Islet precursor cell (in vitro differentiated cells): ENCODE data around the gene TMPRSS9.

Source experiments
- DNase-seq: peaks from one replicate; pipeline ENCODE4 v3.0.0-alpha.2; 2018

TMPRSS9 gene

DNA sequence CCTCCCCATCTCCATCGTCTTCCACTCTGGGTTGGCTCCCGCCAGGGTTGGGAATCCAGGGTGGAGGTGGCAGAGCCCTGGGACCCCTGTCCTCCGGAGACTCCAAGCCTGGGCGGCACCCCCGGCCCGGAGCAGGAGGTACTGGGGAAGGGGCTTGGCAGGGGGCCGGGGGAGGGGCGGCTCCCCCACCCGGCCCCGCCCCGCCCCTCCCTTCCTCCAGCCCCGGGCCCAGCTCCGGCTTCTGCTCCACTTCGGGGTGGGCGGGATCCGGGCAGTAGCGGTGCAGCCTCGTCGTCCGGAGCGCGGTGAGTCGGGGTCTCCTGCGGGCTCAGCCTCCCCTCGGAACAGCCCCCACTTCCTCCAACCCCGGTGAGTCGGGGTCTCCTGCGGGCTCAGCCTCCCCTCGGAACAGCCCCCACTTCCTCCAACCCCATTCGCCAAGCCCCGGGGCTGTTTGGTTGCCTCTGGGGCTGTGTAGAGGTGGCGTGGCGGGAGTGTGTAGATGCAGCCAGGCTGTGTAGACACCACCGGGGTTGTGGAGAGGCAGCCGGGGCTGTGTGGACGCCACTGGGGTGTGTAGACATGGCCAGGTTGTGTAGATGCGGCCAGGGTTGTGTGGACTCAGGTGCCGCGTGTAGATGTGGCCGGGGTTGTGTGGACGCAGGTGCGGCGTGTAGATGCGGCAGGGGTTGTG lies at the start of gene TMPRSS9:
Gene TMPRSS9, plus strand, starts transcription at position 274 of the 694 bp plus-strand sequence. CDS start 29,521 bp downstream, outside the sequence.
- no peak for DNase-seq

DNA sequence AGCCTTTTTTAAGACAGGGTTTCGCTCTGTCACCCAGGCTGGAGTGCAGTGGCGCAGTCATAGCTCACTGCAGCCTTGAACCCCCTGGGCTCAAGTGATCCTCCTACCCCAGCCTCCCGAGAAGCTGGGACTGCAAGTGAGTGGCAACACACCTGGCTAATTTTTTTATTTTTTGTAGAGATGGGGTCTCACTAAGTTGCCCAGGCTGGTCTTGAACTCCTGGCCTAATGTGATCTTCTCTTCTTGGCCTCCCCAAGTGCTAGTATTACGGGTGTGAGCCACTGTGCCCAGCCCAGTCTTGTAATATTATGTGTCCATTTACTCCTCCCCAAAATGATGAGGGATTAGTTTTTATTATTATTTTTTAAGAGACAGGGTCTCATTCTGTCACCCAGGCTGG lies 49.0 kb upstream of the TMPRSS9 start:
- no peak for DNase-seq

DNA sequence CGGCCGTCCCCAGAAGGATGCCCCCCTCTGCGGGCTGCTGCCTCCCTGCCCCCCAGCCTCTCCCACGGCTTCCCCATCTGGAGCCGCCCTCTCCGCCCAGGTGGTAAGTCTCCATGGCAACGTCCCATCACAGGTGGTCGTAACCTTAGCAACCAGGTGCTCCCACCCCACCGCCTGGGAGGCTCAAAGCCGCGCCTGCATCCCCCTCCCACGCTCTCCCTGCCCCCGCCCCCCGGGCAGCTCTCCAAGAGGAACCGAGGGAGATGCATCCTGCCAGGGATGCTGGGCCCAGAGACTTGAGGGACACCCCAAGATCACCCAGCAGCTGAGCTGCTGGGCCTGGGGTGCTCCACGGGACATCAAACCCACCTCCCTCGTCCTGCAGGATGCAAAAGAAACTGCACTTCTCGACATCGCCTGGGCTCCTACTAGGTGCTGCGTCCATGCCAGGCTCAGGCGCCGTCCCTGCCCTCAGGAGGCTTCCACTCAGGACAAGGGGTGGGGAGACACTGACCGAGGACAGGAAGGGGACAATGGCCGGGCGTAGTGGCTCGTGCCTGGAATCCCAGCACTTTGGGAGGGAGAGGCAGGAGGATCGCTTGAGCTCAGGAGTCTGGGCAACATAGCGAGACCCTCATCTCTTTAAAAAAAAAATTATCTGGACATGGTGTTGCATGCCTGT lies 47.1 kb upstream of the TMPRSS9 start:
- no peak for DNase-seq

DNA sequence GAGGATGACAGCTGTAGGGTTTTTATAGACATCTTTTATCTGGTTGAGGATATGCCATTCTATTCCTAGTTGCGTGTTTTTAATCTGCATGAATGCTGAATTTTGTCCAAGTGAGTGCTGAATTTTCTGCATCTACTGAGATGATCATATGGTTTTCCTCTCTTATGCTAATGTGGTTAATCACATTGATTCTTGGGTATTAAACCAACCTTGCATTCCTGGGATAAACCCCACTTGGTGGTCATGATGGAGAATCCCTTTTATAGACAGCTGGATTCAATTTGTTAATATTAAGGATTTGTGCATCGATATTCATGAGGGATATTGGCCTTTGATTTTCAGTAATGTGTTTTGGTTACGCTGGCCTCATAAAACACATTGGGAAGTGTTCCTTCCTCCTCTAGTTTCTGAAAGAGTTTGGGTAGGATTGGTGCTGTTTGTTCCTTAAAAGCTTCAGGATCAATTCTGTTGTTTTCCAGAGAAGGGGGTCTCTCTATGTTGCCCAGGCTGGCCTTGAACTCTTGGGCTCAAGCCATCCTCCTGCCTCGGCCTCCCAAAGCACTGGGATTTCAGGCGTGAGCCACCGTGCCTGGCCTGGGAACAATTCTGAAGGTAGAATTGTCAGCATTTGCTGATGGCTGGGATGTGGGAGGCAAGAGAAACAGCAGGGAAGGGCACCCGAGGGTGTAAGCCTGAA lies 44.8 kb upstream of the TMPRSS9 start:
- no peak for DNase-seq

DNA sequence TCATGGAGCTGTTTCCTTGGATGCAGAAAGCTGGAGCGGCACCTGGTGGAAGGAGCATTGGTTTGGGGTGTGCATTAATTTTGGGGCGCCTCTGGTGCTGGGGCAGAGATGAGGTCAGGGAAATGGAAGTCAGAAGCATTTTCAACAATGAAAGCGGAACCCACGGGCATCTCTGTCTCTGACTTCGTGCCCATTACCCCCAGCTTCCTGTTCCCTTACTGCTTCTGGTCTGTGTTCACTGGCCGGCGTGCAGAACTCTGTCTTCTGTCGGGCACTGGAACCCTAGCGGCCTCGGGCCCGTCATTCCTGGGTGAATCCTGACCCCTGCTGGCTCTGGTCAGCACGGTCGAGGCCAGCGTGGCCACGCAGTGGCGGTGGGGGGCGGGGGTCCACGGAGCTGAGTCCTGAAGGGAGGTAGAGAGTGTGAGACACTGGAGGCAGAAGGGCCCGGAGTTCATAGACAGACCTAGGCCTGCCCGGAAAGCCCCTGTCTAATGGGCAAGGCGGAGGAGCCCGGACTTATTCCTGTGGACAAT lies 44.2 kb upstream of the TMPRSS9 start:
- DNase-seq = peak; percentile 82

DNA sequence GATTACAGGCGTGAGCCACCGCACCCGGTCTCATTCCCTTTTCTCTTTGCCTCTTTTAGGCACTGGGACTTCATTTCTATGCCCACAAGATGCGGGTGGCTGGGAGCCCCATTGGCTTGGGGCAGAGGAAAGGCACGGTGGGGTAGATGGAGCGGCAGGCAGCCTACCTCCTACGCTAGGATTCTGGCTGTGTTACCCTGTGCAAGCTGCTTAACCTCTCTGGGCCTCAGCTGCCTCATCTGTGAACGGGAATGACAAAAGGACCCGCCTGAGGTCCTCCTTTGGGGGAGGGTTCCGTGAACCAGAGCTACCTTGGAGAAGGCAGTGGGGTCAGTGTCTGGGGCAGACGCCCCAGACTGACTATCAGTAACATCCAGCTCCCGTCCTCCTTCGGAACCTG lies 42.8 kb upstream of the TMPRSS9 start:
- DNase-seq = no peak

DNA sequence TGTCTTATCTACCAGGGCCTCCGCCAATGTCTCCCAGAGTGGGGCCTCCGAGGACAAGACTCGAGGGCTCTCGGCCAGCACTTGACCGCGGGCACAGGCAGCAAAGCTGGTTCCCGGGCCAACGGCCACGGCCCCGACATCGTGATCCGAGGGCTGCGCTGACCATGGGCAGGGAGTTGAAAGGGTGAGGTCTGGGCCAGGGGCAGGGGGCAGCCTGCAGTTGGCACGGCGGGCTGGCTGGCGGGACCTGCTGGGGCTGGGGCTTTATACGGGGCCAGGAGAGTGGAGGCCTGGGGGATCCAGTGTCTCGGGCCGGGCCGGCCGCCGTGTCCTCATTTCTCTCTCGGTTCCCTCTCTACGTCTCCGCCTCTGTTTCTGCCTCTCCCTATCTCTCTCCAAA lies 42.3 kb upstream of the TMPRSS9 start:
- DNase-seq = no peak

DNA sequence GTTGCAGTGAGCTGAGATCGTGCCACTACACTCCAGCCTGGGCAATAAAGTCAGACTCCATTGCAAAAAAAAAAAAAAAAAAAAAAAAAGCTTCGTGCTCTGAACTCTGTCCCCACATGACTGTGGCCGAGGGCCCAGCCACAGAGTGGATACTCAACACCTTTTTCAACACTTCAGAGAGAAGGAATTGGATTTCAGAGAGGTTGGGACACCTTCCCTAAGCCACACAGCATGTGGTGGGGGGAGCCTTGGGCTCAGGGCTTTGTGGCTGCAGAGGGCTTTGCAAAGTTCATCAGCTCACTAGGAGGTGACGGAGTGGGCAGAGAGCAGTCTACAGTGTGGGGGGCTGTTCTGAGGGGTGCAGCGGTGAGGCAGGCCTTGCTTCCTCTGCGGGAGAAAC lies 41.1 kb upstream of the TMPRSS9 start:
- DNase-seq = no peak

DNA sequence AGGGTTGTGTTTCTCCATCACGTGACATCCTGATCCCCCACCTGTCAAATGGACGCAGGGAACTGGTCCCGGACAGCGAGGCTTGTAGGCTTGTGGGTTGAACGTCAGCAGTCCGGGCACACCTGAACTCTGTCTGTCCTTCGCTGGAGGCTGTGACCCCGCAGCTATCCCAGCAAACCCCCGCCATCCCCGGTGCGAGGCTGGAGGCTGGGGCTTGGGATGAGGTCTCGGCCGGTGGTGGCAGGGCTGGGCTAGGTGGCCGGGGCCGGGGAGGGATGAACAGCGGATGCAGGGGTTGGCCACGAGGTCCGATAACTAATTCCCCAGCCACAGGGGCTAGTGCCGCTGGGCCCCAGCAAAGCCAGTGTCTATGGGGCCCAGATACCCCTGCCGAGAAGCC lies 40.5 kb upstream of the TMPRSS9 start:
- DNase-seq = no peak

DNA sequence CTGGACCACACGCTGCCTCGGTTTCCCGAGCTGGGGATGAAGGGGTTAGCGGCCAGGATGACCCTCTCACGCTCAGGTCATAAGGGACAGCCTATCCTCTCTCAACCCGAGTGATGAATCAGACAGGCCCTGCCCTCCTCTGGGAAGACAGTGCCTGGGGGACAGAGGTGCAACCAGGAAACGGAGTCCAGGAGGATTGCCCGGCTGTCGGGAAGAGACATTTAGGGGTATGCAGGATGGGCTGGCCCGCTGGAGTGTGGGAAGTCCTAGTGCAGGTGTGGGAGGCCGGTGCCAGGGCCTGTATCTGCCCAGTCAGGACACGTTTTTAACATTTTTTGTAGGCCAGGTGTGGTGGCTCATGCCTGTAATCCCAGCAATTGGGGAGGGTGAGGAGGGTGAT lies 40.0 kb upstream of the TMPRSS9 start:
- DNase-seq = no peak

DNA sequence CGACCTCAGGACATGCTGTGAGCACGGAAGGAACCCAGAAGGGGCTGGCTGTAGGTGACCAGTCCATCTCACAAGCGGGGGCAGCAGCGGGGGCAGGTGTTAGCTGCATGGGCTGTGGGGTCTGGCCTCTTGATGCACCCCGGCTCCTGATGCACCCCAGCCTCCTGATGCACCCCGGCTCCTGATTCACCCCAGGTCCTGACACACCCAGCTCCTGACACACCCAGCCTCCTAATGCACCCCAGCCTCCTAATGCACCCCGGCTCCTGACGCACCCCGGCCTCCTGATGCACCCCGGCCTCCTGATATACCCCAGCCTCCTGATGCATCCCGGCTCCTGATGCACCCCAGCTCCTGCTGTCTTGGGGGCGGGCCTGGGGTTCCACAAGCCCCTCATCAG lies 39.1 kb upstream of the TMPRSS9 start:
- no peak for DNase-seq

DNA sequence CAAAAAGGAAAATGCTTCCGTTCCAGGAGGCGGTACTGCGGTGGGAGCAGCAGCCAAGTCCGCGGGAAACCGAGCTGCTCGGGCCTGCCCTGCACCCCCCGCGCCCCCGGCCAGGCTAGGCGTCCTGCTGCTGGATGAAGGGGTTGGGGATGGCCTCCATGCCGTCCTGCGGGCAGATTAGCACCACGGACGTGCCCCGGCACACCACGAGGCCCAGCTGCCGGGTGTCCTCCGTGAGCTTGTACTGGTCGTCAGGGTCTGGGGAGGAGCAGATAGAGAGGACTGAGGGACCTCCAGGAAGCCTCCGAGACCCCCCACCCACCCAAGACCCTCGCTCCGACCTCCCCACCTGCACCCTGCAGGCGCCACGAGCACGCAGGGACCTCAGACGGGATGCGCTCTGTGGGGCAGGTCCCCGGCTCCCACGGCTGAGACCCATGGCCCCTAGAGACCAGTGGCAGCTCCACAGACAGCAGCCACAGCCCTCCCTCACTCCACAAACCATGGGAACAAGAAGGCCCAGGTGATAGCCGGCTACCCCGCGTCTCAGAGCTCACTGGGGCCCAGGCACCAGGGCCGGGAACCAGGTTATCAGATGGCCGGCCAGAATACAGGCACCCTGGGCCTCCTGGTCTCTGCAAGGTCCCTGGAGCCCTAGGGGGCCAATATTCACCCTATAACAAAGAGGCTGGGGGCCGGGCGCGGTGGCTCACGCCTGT lies 38.3 kb upstream of the TMPRSS9 start:
- DNase-seq = no peak

DNA sequence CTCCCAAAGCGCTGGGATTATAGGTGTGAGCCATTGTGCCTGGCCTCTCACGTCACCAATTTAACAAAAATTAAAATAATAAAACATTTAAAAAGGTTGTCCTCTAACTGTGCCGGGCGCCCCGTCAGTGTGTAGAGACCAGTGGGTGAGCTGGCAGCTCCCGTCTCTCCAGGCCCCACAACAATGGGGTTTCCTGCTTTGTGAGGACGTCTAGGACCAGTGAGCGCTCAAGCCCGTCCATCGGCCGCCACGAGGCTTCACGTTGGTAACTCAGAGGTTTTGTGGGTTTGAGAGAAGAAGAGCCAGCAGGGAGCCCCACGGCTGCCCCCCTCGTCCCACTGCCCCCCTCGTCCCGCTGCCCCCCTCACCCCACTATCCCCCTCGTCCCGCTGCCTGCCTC lies 36.4 kb upstream of the TMPRSS9 start:
- DNase-seq = no peak

DNA sequence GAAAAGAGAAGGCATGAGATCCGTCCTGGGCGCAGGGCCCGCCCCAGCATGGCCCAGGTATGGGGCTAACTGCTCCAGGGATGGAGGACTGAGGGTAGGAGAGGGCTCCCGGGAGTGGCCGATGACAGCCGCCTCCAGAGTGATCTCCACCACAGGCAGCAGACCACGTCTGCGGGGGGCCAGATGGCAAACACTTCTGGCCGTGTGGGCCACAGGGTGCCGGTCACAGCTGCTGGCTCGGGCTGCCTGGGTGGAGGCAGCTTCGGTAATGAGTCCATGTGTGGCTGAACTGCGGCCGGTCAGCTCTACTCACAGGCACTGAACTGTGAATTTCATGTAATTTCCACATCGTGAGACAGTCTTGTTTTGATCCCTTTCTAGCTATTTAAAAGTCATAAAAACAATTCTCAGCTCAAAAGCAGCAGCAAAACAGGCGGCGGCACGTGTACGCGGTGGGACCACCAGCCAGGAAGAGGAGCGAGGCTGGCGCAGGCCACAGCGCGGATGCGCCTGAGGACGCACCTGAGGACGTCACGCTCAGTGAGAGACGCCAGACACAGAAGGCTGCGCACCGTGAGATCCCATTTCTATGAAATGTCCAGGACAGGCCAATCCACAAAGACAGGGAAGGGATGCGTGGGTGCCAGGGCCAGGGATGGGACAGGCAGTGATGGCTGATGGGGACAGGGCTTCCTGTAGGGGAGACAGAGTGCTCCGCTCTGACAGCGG lies 35.7 kb upstream of the TMPRSS9 start:
- DNase-seq = no peak

DNA sequence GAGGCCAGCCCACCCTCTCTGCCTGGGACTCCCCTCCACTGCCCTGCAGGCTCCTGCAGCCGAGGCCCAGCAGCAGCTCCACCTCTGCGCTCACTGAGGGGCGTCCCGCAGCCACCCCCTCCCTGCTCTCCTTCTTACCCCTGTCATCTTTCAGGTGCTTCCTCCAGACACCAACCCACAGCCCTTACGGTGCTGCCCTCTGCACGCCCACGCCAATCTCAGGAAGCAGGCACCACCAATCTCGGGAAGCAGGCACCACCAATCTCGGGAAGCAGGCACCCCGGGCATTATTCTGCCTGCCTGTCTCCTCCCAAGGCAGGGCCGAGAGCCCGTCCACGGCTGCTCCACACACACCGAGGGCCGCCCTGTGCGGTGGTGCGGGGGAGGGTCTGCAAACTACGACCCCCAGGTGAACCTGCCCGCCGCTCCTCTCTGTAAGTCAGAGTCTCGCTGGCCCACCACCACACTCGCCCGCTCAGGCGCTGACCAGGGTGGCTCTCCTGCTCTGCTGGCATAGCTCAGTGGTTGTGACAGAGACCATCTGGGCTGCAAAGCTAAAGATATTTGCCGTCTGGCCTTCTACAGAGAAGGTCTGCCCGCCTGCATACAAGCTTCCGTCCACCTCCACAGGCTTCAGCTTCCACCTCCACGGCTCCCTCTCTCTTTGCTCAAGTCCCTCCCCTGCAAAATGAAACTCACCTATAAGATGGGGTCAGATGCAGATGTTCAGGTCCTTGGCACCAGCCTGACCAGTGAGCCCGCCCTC lies 34.6 kb upstream of the TMPRSS9 start:
- no peak for DNase-seq

DNA sequence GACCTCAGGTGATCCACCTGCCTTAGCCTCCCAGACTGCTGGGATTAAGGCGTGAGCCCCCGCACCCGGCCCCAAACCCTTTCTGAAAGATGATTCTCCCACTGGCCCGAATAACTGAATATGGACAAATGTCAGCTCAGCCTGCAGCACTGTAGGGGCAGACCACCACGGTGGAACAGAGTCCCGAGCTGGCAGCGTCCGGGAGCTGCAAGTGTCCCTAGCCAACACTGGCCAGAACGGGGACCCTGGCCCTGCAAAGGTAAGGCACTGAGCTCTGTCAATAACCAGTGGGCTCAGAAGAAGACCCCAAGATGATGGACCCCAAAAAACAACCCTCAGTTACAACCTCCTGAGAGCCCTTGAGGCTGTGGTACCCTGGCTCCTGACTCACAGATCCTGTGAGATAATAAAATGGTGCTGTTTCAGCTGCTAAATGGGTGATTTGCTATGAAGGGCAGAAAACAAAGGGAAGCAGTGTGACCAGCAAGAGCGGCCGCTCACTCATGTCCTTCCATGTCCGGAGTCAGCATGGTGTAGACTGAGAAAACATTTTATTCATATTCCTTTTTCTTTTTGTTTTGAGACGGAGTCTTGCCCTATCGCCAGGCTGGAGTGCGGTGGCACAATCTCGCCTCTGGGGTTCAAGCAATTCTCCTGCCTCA lies 33.2 kb upstream of the TMPRSS9 start:
- no peak for DNase-seq

DNA sequence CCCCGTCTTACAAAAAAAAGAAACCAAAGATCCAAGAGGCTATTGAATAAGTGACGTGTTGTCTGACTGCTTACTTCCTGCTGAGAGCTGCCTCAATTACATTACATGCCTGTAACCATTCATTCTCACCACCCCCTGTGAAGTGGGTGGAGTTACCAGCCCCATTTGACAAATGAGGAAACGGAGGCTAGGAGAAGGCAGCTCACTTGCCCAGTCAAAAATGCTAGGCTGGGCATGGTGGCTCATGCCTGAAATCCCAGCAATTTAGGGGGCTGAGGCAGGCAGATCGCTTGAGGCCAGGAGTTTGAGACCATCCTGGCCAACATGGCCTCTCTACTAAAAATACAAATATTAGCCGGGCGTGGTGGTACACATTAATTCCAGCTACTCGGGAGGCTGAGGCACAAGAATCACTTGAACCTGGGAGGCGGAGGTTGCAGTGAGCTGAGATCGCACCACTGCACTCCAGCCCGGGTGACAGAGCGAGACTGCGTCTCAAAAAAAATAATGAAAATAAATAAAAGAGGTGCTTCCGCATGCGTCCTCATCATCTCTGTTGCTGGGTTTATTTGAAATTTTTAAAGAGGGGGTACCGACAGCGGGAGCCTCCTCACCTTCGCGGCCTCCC lies 32.2 kb upstream of the TMPRSS9 start:
- peak; percentile 83 for DNase-seq

DNA sequence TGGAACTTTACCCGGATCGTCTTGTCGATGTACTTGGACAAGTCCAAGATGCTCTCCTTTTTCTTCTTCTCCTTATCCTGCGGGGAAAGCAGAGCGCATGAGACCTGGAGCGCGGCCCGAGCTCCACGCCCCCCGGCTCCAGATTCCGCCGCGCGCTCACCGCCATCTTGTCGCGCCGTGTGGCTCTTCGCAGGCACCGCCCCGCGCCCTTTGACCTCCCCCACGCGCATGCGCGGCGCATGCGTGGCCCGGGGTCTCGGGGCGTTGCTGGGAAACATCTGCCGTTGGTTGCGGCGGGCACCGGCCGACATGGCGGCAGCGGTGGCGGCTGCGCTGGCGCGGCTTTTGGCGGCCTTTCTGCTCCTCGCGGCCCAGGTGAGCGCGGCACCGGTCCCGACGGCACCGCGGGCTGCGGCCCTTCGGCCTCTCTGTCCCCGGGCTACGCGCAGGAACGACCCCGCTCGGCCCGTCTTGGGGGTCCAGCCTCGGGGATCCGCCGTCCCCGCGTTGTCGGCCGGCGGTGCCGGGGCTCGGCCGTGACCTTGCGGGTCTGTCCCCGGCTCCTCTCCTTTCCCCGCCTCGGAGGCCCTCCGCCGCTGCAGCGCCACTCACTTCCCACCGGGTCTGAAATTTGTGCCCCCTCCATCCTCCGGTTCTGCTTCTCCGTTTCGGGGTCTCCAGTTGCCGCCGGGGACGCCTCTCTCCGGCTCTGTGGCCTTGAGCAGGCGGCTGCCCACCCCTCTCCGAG lies 31.5 kb upstream of the TMPRSS9 start, which contains the start of the genes LSM7 and SPPL2B:
Gene LSM7, minus strand, starts transcription at position 186 of the 748 bp plus-strand sequence. Its CDS starts 20 bp downstream, at position 166.
Gene SPPL2B, plus strand, starts transcription at position 284 of the 748 bp plus-strand sequence. Its CDS starts 26 bp downstream, at position 310.
- DNase-seq = peak; percentile 93

DNA sequence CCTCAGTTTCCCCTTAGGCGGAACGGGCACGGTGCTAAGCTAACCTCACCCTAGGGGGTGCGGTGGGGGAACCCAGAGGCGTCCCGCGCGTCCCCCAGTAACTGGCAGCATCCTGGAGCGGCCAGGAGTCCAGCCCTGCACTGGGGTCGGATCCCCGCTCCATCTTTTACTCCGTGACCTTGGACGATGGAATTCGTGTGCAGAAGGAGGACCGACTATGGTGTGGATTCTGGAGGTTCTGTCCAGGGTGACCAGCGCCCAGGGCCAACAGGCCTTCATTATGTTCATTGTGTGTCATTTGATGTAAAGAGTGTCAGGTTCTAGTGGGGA lies 31.0 kb upstream of the TMPRSS9 start:
- DNase-seq = no peak

DNA sequence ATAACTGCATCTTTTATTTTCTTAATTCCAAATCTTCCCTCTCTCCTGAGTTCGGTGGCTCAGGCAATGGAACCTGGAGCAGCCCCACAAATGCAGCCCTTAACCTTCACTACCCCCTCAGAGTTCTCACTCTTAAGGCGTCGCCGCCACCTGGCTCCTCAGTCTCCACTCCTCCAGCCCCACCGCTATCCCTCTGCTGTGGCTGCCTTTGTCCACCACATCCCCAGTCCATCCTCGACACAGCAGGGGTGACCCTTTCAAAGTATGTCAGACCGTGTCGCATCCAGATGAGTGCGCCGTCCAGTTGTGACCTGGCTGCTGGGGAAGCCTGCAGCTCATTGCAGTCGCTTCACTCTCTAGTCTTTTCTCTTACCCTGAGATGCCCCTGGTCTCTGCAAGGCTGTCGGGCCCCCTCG lies 30.6 kb upstream of the TMPRSS9 start:
- no peak for DNase-seq
